ENCODE data around the gene PRDM12. TPM values are rescaled to one million over a fixed set of nuclear protein-coding genes. Genes with fewer than 3 reads are reported as not detected.
A peak's percentile ranks its signal among the peaks of the same experiment; 100 is the strongest.

PRDM12 gene
- total RNA-seq, 3 donors from 2014 or later = 0.12 TPM; not detected in 1

DNA sequence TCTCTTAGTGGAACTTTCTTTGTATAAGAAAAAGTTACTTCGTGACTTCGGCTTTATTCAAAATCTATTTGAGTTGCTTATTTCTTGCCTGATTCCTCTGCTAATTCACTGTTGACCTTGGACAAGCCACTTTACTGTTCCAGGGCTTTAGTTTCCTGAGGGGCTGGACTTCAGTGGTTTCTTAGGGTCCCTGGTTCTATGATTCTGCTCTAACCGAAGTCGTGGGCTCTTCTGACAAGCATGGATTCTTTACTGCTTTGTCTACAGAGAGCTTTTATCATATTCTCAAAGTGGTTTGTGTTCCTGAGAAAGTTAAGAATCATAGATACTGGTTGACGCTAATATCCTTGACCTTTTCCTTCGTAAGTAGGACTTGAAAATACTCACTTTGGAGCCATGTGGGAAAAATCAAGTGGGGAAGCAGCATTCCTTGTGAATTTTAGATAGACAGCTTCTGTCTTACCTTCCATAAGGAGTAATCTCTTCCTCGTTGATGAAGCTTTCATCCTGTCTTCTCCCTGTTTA is 50.3 kb downstream of the PRDM12 start:
- Histone ChIP-seq H3K36me3 (ENCODE audit: low read depth) (no peaks in the 10 kb centered on the region), H3K4me3 (no peak overlapping the region), H3K4me1 (ENCODE audit: low read depth) (peaks cover 18% of the 10 kb centered on the region), H3K9me3 (no peaks in the 10 kb centered on the region)
- no peak for ATAC-seq
- TF ChIP-seq, protein P1, sequence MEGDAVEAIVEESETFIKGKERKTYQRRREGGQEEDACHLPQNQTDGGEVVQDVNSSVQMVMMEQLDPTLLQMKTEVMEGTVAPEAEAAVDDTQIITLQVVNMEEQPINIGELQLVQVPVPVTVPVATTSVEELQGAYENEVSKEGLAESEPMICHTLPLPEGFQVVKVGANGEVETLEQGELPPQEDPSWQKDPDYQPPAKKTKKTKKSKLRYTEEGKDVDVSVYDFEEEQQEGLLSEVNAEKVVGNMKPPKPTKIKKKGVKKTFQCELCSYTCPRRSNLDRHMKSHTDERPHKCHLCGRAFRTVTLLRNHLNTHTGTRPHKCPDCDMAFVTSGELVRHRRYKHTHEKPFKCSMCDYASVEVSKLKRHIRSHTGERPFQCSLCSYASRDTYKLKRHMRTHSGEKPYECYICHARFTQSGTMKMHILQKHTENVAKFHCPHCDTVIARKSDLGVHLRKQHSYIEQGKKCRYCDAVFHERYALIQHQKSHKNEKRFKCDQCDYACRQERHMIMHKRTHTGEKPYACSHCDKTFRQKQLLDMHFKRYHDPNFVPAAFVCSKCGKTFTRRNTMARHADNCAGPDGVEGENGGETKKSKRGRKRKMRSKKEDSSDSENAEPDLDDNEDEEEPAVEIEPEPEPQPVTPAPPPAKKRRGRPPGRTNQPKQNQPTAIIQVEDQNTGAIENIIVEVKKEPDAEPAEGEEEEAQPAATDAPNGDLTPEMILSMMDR (IDR thresholded peaks at IDR 0.05) = no peak
- DNase-seq = no peak
- intact Hi-C loops (cut with DNase I, micrococcal nuclease) = loop anchor here in 1 of 2 donors (10.0 kb wide), 1 partner anchor 50 kb away; no protein-coding TSS in a partner anchor

DNA sequence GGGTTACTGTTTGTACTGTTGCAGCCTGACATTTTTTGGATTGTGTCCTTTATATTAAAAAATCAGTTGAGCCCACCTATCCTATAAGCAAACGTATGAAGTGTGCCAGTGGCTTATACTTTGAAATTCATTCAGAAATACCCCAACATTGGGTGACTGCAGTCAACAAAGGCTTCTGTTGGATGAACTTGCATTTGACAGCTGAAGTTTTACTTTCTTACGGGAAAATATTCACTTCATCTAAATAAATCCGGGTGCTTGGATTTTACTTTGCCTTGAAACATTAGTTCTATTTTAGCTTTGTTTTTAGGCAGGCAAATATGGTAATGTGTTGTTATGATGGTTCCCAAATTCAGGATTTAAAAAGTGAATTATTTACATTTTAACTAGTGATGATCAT is 50.9 kb downstream of the PRDM12 start:
- Histone ChIP-seq H3K4me1 (ENCODE audit: low read depth) (peaks cover 18% of the 10 kb centered on the region), H3K36me3 (ENCODE audit: low read depth) (no peaks in the 10 kb centered on the region)

DNA sequence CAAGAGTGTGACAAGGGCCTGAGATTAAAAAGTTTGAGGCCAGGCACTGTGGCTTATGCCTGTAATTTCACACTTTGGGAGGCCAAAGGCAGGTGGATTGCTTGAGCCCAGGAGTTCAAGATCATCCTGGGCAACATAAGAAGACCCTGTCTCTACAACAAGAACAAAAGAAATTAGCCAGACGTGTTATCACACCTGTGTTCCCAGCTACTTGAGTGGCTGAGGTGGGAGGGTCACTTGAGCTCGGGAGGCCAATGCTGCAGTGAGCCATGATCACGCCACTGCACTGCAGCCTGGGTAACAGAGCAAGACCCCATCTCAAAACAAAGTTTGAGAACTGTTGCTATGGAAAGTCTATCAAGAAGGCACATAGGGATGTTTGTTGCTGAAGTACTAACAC is 54.2 kb downstream of the PRDM12 start:
- intact Hi-C loops (cut with DNase I, micrococcal nuclease) = loop anchor here in 1 of 2 donors (10.0 kb wide), 1 partner anchor 46 kb away; no protein-coding TSS in a partner anchor
- TF ChIP-seq, protein P1 (IDR thresholded peaks at IDR 0.05) = no peak
- Histone ChIP-seq H3K36me3 (ENCODE audit: low read depth) (no peaks in the 10 kb centered on the region), H3K9me3 (no peaks in the 10 kb centered on the region), H3K4me3 (no peak overlapping the region), H3K4me1 (ENCODE audit: low read depth) (peaks cover 13% of the 10 kb centered on the region)
- no peak for ATAC-seq
- no peak for DNase-seq

More for the DNA sequence above, 50.9 kb downstream of the PRDM12 start:
- no peak for ATAC-seq
- DNase-seq = no peak
- TF ChIP-seq, protein P1 (IDR thresholded peaks at IDR 0.05) = no peak
- intact Hi-C loops (cut with DNase I, micrococcal nuclease) = loop anchor here in 1 of 2 donors (10.0 kb wide), 1 partner anchor 50 kb away; no protein-coding TSS in a partner anchor
- Histone ChIP-seq H3K9me3 (no peaks in the 10 kb centered on the region), H3K4me3 (peak overlapping the region; percentile 10)

DNA sequence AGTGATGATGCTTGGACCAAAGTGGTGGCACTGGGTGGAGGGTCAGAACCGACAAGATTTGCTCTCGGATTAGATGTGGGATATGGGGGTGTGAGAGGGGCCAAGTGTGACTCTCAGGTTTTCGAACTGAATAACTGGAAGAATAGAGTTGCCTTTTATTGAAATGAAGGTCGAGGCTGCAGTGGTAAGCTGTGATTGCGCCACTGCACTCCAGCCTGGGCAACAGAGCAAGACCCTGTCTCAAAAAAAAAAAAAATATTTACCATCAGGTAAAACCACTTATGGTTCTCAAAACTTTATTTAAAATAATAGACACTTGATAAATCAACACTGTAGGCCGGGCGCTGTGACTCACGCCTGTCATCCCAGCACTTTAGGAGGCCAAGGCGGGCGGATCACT is 56.4 kb downstream of the PRDM12 start:
- Histone ChIP-seq H3K4me3 (no peak overlapping the region), H3K4me1 (ENCODE audit: low read depth) (peaks cover 7% of the 10 kb centered on the region), H3K9me3 (no peaks in the 10 kb centered on the region), H3K36me3 (ENCODE audit: low read depth) (no peaks in the 10 kb centered on the region)
- TF ChIP-seq, protein P1 (IDR thresholded peaks at IDR 0.05) = no peak
- ATAC-seq (no peak), DNase-seq (no peak)
- intact Hi-C loops (cut with DNase I, micrococcal nuclease) = no loop called here

DNA sequence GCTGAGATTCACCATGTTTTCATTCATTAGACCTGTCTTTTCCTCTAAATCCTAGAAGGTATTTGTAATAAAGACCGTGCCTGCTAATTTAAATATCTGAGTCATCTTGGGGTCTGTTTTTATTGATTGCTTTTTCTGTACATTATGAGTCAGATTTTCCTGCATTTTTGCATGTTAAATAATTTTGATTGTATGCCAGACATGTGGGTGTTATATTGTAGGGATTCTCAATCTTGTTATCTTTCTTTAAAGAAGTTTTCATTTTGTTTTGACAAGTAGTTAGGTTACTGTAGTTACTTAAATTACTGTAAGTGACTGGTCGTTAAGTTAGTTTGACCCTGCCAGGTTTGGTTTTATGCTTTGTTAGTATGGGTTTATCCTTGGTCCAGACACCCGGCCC is 64.3 kb downstream of the PRDM12 start:
- TF ChIP-seq, protein P1 (IDR thresholded peaks at IDR 0.05) = no peak

More for the DNA sequence above, 64.3 kb downstream of the PRDM12 start:
- Histone ChIP-seq H3K9me3 (no peaks in the 10 kb centered on the region), H3K4me3 (no peak overlapping the region), H3K4me1 (ENCODE audit: low read depth) (peaks cover 18% of the 10 kb centered on the region), H3K36me3 (ENCODE audit: low read depth) (no peaks in the 10 kb centered on the region)
- ATAC-seq (no peak), DNase-seq (no peak)
- intact Hi-C loops (cut with DNase I, micrococcal nuclease) = no loop called here
